CD4-positive, alpha-beta T cell (primary cell): ENCODE measurements around the gene NAB1. TPM values are rescaled to one million over a fixed set of nuclear protein-coding genes. Genes with fewer than 3 reads are reported as not detected.

Experiments
- ATAC-seq: fragments of 200-7000 bp; cut with Tn5 transposase; one replicate; pipeline ENCODE4 v1.10.0; 2022; ENCODE audit warnings: mild to moderate bottlenecking; ENCODE audit not compliant: poor library complexity
- CTCF ChIA-PET: fragments of 350-600 bp; sonication (Branson Sonifier 250); formaldehyde crosslinking; loops from one replicate; lab custom pipeline; 2021; ENCODE audit warnings: antibody characterized with exemption, inconsistent platforms; lab: Charles Lee
- POLR2A ChIA-PET: fragments of 350-600 bp; sonication (Branson Sonifier 250); formaldehyde crosslinking; loops from one replicate; lab custom pipeline; 2021; ENCODE audit warnings: antibody characterized with exemption, inconsistent platforms; lab: Charles Lee
- DNase-seq, 14 experiments: peaks; one replicate each; pipeline ENCODE4 v3.0.0-alpha.2; 2013 to 2020; ENCODE audit warnings: mixed read lengths in 2 of 14
- H3K27ac ChIP-seq, 2 donors: one replicate each; pipeline versions ENCODE4 v1.5.1 to v1.7.0; 2013; ENCODE audit warnings: low read length in 2 of 2, low read depth in 1 of 2, mild to moderate bottlenecking in 1 of 2
- H3K27me3 ChIP-seq, 2 experiments: 1 replicate in 1 of 2; 2 replicates in 1 of 2; pipeline versions ENCODE4 v1.6.1 to v1.7.0; 2013; ENCODE audit warnings: low read length in 2 of 2, control low read depth in 1 of 2, mild to moderate bottlenecking in 1 of 2, moderate library complexity in 1 of 2; ENCODE audit not compliant: insufficient read depth in 2 of 2, control insufficient read depth in 1 of 2
- H3K36me3 ChIP-seq: one replicate; pipeline ENCODE4 v1.6.1; 2013; ENCODE audit warnings: low read length, control low read depth; ENCODE audit not compliant: insufficient read depth
- H3K4me1 ChIP-seq: one replicate; pipeline ENCODE4 v1.6.1; 2013; ENCODE audit warnings: low read length, control low read depth; ENCODE audit not compliant: insufficient read depth
- H3K4me3 ChIP-seq: one replicate; pipeline ENCODE4 v1.5.1; 2013; ENCODE audit warnings: mild to moderate bottlenecking, low read length, moderate library complexity
- H3K9me3 ChIP-seq, 2 experiments: 1 replicate in 1 of 2; 2 replicates in 1 of 2; pipeline versions ENCODE4 v1.6.1 to v1.7.0; 2013; ENCODE audit warnings: low read length in 2 of 2, mild to moderate bottlenecking in 2 of 2, control low read depth in 1 of 2, moderate library complexity in 1 of 2; ENCODE audit not compliant: control insufficient read depth in 1 of 2, insufficient read depth in 1 of 2
- H3K27ac Mint-ChIP-seq: one replicate; pipeline ENCODE4 v1.8.0; 2020; ENCODE audit warnings: mixed read lengths
- H3K27me3 Mint-ChIP-seq: one replicate; pipeline ENCODE4 v1.8.0; 2021; ENCODE audit warnings: mixed read lengths
- H3K36me3 Mint-ChIP-seq: one replicate; pipeline ENCODE4 v1.8.0; 2021; ENCODE audit warnings: low read depth, mixed read lengths
- H3K4me1 Mint-ChIP-seq: one replicate; pipeline ENCODE4 v1.8.0; 2021; ENCODE audit warnings: low read depth, mixed read lengths
- H3K4me3 Mint-ChIP-seq: one replicate; pipeline ENCODE4 v1.8.0; 2020; ENCODE audit warnings: mild to moderate bottlenecking, mixed read lengths
- H3K9me3 Mint-ChIP-seq: one replicate; pipeline ENCODE4 v1.8.0; 2020; ENCODE audit warnings: mixed read lengths
- CTCF ChIP-seq: fragments of 200-600 bp; IDR thresholded peaks from one replicate; pipeline ENCODE4 v1.8.0; 2022; ENCODE audit warnings: antibody characterized with exemption, mild to moderate bottlenecking
- intact Hi-C, 2 experiments: fragments of 100-400 bp; cut with DNase I in 1 of 2; cut with micrococcal nuclease in 1 of 2; formaldehyde crosslinking; loops; one replicate each; pipeline versions ENCODE4 v1.15.1 to v1.9.0; 2023 to 2025; cut with DNase I, micrococcal nuclease
- total RNA-seq, 174 experiments: library from RNA in 2 of 174; stranded (reverse) in 2 of 174; gene quantifications; one replicate each; pipeline ENCODE4 v1.2.3 and lab custom pipeline; 2021 to 2026

The NAB1 gene
- total RNA-seq, 2 experiments from 2014 or later = 20.0 to 21.1 TPM

GRCh38 chr2:190678444-190679162, 29.7 kb downstream of the NAB1 start:
- H3K27ac Mint-ChIP-seq = peak overlapping the region; percentile 61
- H3K4me3 Mint-ChIP-seq = peak overlapping the region; percentile 52
- no peaks in the 10 kb centered on the region for H3K27me3 ChIP-seq
- TF ChIP-seq CTCF = no peak
- peaks cover 39% of the 10 kb centered on the region for H3K36me3 Mint-ChIP-seq
- peak overlapping the region; percentile 4 for H3K4me3 ChIP-seq
- no peaks in the 10 kb centered on the region for H3K9me3 ChIP-seq
- peaks cover 25% of the 10 kb centered on the region for H3K4me1 ChIP-seq
- no peaks in the 10 kb centered on the region for H3K9me3 Mint-ChIP-seq
- no peaks in the 10 kb centered on the region for H3K27me3 Mint-ChIP-seq
- intact Hi-C loops = loop anchor here (2.0 kb wide), 3 partner anchors 30 to 298 kb away; partner anchors contain the start of gene NAB1 (in 1 of the 2)
- ATAC-seq (peak; percentile 48), DNase-seq (peak in 3 of 14 experiments; percentile 26 to 34 (median 28))
- H3K4me1 Mint-ChIP-seq = peaks cover 60% of the 10 kb centered on the region
- POLR2A ChIA-PET = interaction anchor here (1.2 to 2.5 kb wide), 3 partner anchors 28 to 272 kb away, joined by 4 to 11 read pairs (median 7); partner anchors contain the start of gene NEMP2
- no peaks in the 10 kb centered on the region for H3K36me3 ChIP-seq
- CTCF ChIA-PET = interaction anchor here (1.2 to 5.5 kb wide), 3 partner anchors 27 to 43 kb away, joined by 5 to 30 read pairs (median 25); no protein-coding TSS in a partner anchor
- H3K27ac ChIP-seq = no peak overlapping the region

- ChIA-PET POLR2A (interaction anchor here (1.0 to 2.5 kb wide), 4 partner anchors 9 to 272 kb away, joined by 3 to 11 read pairs (median 6); partner anchors contain the start of gene NEMP2), CTCF (interaction anchor here (0.8 to 5.5 kb wide), 6 partner anchors 11 to 177 kb away, joined by 3 to 30 read pairs (median 10); no protein-coding TSS in a partner anchor)
- Histone ChIP-seq H3K4me1 (peaks cover 21% of the 10 kb centered on the region), H3K9me3 (no peaks in the 10 kb centered on the region), H3K27me3 (no peaks in the 10 kb centered on the region), H3K4me3 (no peak overlapping the region), H3K27ac (no peak overlapping the region), H3K36me3 (no peaks in the 10 kb centered on the region)
- ATAC-seq = no peak
- Mint-ChIP-seq H3K27ac (no peak overlapping the region), H3K4me1 (peaks cover 52% of the 10 kb centered on the region), H3K4me3 (no peak overlapping the region), H3K36me3 (peaks cover 31% of the 10 kb centered on the region), H3K9me3 (no peaks in the 10 kb centered on the region), H3K27me3 (no peaks in the 10 kb centered on the region)
- intact Hi-C loops = loop anchor here (2.0 kb wide), 3 partner anchors 31 to 299 kb away; partner anchors contain the start of gene NAB1 (in 1 of the 2)
- DNase-seq = no peak
- no peak for TF ChIP-seq CTCF
Observed at GRCh38 chr2:190679391-190679790, 30.5 kb downstream of the NAB1 start.

- intact Hi-C loops = loop anchor here (1.0 to 2.0 kb wide), 5 partner anchors 31 to 299 kb away; partner anchors contain the start of gene NAB1 (in 1 of the 2)
- no peak overlapping the region for H3K4me3 ChIP-seq
- H3K27ac ChIP-seq = no peak overlapping the region
- DNase-seq (peak; percentile 33 to 81 (median 56)), ATAC-seq (peak; percentile 73)
- peaks cover 16% of the 10 kb centered on the region for H3K4me1 ChIP-seq
- no peak overlapping the region for H3K4me3 Mint-ChIP-seq
- peak overlapping the region; percentile 69 for H3K27ac Mint-ChIP-seq
- H3K36me3 Mint-ChIP-seq = peaks cover 31% of the 10 kb centered on the region
- no peaks in the 10 kb centered on the region for H3K9me3 Mint-ChIP-seq
- ChIA-PET POLR2A (interaction anchor here (0.6 to 2.5 kb wide), 6 partner anchors 9 to 297 kb away, joined by 3 to 11 read pairs (median 3); partner anchors contain the start of gene NEMP2), CTCF (interaction anchor here (0.6 to 5.5 kb wide), 18 partner anchors 11 to 178 kb away, joined by 3 to 30 read pairs (median 4); partner anchors contain the start of gene NAB1)
- peaks cover 46% of the 10 kb centered on the region for H3K4me1 Mint-ChIP-seq
- no peaks in the 10 kb centered on the region for H3K36me3 ChIP-seq
- TF ChIP-seq CTCF = peak; percentile 74
- no peaks in the 10 kb centered on the region for H3K9me3 ChIP-seq
- H3K27me3 Mint-ChIP-seq = no peaks in the 10 kb centered on the region
- H3K27me3 ChIP-seq = no peaks in the 10 kb centered on the region
Observed at GRCh38 chr2:190679813-190680591, 31.1 kb downstream of the NAB1 start.
